ENCODE measurements around the gene SIGLECL1. TPM values are rescaled to one million over a fixed set of nuclear protein-coding genes. Genes with fewer than 3 reads are reported as not detected.

Gene SIGLECL1
- total RNA-seq, 1 donor, result not detected

GRCh38 chr19:51227966-51228365 is 22.9 kb upstream of the SIGLECL1 start:
- Histone ChIP-seq H3K4me1 (ENCODE audit: insufficient read depth, low read length) (peaks cover 41% of the 10 kb centered on the region), H3K9me3 (ENCODE audit: low read depth, low read length) (no peaks in the 10 kb centered on the region), H3K4me3 (ENCODE audit: low read length) (no peak overlapping the region), H3K27me3 (ENCODE audit: insufficient read depth, low read length) (no peaks in the 10 kb centered on the region)

GRCh38 chr19:51240866-51241265 is 10.0 kb upstream of the SIGLECL1 start:
- Histone ChIP-seq H3K27me3 (ENCODE audit: insufficient read depth, low read length) (no peaks in the 10 kb centered on the region), H3K4me3 (ENCODE audit: low read length) (no peak overlapping the region), H3K9me3 (ENCODE audit: low read depth, low read length) (no peaks in the 10 kb centered on the region), H3K4me1 (ENCODE audit: insufficient read depth, low read length) (peaks cover 43% of the 10 kb centered on the region)

- Histone ChIP-seq H3K4me1 (ENCODE audit: insufficient read depth, low read length) (peaks cover 63% of the 10 kb centered on the region), H3K9me3 (ENCODE audit: low read depth, low read length) (no peaks in the 10 kb centered on the region), H3K4me3 (ENCODE audit: low read length) (no peak overlapping the region), H3K27me3 (ENCODE audit: insufficient read depth, low read length) (no peaks in the 10 kb centered on the region)
Measured at GRCh38 chr19:51242881-51243630, 7.8 kb upstream of the SIGLECL1 start.

GRCh38 chr19:51246164-51246552 is 4.7 kb upstream of the SIGLECL1 start:
- H3K9me3 ChIP-seq (ENCODE audit: low read depth, low read length), result no peaks in the 10 kb centered on the region
- peaks cover 82% of the 10 kb centered on the region for H3K4me1 ChIP-seq (ENCODE audit: insufficient read depth, low read length)
- no peaks in the 10 kb centered on the region for H3K27me3 ChIP-seq (ENCODE audit: insufficient read depth, low read length)
- no peak overlapping the region for H3K4me3 ChIP-seq (ENCODE audit: low read length)

- H3K4me1 ChIP-seq (ENCODE audit: insufficient read depth, low read length), result peaks cover 69% of the 10 kb centered on the region
- no peaks in the 10 kb centered on the region for H3K27me3 ChIP-seq (ENCODE audit: insufficient read depth, low read length)
- no peaks in the 10 kb centered on the region for H3K9me3 ChIP-seq (ENCODE audit: low read depth, low read length)
- no peak overlapping the region for H3K4me3 ChIP-seq (ENCODE audit: low read length)
Measured at GRCh38 chr19:51247972-51248590, 2.8 kb upstream of the SIGLECL1 start.

GRCh38 chr19:51251468-51251820 is 564 bp downstream of the SIGLECL1 start:
- no peaks in the 10 kb centered on the region for H3K27me3 ChIP-seq (ENCODE audit: insufficient read depth, low read length)
- H3K4me3 ChIP-seq (ENCODE audit: low read length), result no peak overlapping the region
- no peaks in the 10 kb centered on the region for H3K9me3 ChIP-seq (ENCODE audit: low read depth, low read length)
- peaks cover 36% of the 10 kb centered on the region for H3K4me1 ChIP-seq (ENCODE audit: insufficient read depth, low read length)

- Histone ChIP-seq H3K9me3 (ENCODE audit: low read depth, low read length) (no peaks in the 10 kb centered on the region), H3K27me3 (ENCODE audit: insufficient read depth, low read length) (no peaks in the 10 kb centered on the region), H3K4me3 (ENCODE audit: low read length) (no peak overlapping the region), H3K4me1 (ENCODE audit: insufficient read depth, low read length) (peaks cover 27% of the 10 kb centered on the region)
Measured at GRCh38 chr19:51252306-51253079, 1.6 kb downstream of the SIGLECL1 start.

- Histone ChIP-seq H3K9me3 (ENCODE audit: low read depth, low read length) (no peaks in the 10 kb centered on the region), H3K27me3 (ENCODE audit: insufficient read depth, low read length) (no peaks in the 10 kb centered on the region), H3K4me3 (ENCODE audit: low read length) (no peak overlapping the region), H3K4me1 (ENCODE audit: insufficient read depth, low read length) (peaks cover 26% of the 10 kb centered on the region)
Measured at GRCh38 chr19:51253088-51253806, 2.4 kb downstream of the SIGLECL1 start.

GRCh38 chr19:51256155-51256625 is 5.3 kb downstream of the SIGLECL1 start:
- no peak overlapping the region for H3K4me3 ChIP-seq (ENCODE audit: low read length)
- no peaks in the 10 kb centered on the region for H3K9me3 ChIP-seq (ENCODE audit: low read depth, low read length)
- peaks cover 16% of the 10 kb centered on the region for H3K4me1 ChIP-seq (ENCODE audit: insufficient read depth, low read length)
- H3K27me3 ChIP-seq (ENCODE audit: insufficient read depth, low read length), result no peaks in the 10 kb centered on the region

GRCh38 chr19:51257471-51257870 is 6.6 kb downstream of the SIGLECL1 start:
- Histone ChIP-seq H3K27me3 (ENCODE audit: insufficient read depth, low read length) (peaks cover 3% of the 10 kb centered on the region), H3K4me3 (ENCODE audit: low read length) (no peak overlapping the region), H3K9me3 (ENCODE audit: low read depth, low read length) (no peaks in the 10 kb centered on the region), H3K4me1 (ENCODE audit: insufficient read depth, low read length) (peaks cover 16% of the 10 kb centered on the region)

GRCh38 chr19:51258165-51259160 is 7.6 kb downstream of the SIGLECL1 start:
- H3K9me3 ChIP-seq (ENCODE audit: low read depth, low read length), result no peaks in the 10 kb centered on the region
- H3K27me3 ChIP-seq (ENCODE audit: insufficient read depth, low read length), result peaks cover 3% of the 10 kb centered on the region
- H3K4me1 ChIP-seq (ENCODE audit: insufficient read depth, low read length), result peaks cover 13% of the 10 kb centered on the region
- H3K4me3 ChIP-seq (ENCODE audit: low read length), result no peak overlapping the region

GRCh38 chr19:51259348-51260245 is 8.7 kb downstream of the SIGLECL1 start:
- Histone ChIP-seq H3K4me3 (ENCODE audit: low read length) (no peak overlapping the region), H3K9me3 (ENCODE audit: low read depth, low read length) (no peaks in the 10 kb centered on the region), H3K4me1 (ENCODE audit: insufficient read depth, low read length) (peaks cover 13% of the 10 kb centered on the region), H3K27me3 (ENCODE audit: insufficient read depth, low read length) (peaks cover 3% of the 10 kb centered on the region)

- H3K27me3 ChIP-seq (ENCODE audit: insufficient read depth, low read length), result peaks cover 3% of the 10 kb centered on the region
- H3K4me3 ChIP-seq (ENCODE audit: low read length), result no peak overlapping the region
- peaks cover 2% of the 10 kb centered on the region for H3K4me1 ChIP-seq (ENCODE audit: insufficient read depth, low read length)
- no peaks in the 10 kb centered on the region for H3K9me3 ChIP-seq (ENCODE audit: low read depth, low read length)
Measured at GRCh38 chr19:51263808-51264207, 12.9 kb downstream of the SIGLECL1 start.
